Body of pancreas (tissue), 4 donors: ENCODE results near the gene NOL12.

Experiments
- POLR2A ChIP-seq, 3 donors: fragments of 450-650 bp; IDR thresholded peaks; one replicate each; pipeline ENCODE4 v1.6.1; 2016; ENCODE audit warnings: antibody characterized with exemption in 3 of 3, mild to moderate bottlenecking in 2 of 3
- TF ChIP-seq, protein P1 (sequence below), 7 experiments: fragments of 450-650 bp in 4 of 7; fragments of 200-600 bp in 3 of 7; sonication (generic) in 3 of 7; IDR thresholded peaks; one replicate each; pipeline ENCODE4 v1.5.1; 2016 to 2019; ENCODE audit warnings: antibody characterized with exemption in 7 of 7

DNA sequence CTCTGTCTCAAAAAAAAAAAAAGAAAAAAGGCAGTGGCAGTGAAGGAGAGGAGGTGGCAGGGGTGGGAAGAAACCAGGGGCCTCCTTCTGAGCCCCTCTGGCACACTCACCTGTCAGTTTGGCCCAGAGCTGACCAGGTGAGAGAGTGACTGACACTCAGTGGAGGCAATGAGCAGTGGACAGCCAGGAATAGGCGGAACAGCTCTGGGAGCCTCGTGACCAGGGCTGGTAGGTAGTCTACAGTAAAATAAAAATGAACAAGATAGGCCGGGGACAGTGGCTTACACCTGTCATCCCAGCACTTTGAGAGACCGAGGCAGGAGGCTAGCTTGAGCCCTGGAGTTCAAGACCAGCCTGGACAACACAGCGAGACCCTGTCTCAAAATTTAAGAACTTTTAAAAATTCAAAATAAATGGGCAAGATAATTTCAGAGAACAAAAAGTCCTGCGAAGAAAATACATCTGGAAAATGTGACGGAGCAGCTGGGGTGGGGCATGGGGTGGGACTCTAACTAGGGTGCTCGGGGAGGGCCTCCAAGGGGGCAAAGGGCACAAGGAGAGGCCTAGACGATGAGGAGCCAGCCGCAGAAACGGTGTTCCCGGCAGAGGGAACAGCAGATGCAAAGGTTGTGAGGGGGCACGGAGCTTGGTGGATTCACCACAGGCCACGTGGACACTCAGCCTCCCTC is 31.4 kb upstream of the NOL12 start:
- no peak for TF ChIP-seq POLR2A (IDR thresholded peaks at IDR 0.05)
- TF ChIP-seq, protein P1, sequence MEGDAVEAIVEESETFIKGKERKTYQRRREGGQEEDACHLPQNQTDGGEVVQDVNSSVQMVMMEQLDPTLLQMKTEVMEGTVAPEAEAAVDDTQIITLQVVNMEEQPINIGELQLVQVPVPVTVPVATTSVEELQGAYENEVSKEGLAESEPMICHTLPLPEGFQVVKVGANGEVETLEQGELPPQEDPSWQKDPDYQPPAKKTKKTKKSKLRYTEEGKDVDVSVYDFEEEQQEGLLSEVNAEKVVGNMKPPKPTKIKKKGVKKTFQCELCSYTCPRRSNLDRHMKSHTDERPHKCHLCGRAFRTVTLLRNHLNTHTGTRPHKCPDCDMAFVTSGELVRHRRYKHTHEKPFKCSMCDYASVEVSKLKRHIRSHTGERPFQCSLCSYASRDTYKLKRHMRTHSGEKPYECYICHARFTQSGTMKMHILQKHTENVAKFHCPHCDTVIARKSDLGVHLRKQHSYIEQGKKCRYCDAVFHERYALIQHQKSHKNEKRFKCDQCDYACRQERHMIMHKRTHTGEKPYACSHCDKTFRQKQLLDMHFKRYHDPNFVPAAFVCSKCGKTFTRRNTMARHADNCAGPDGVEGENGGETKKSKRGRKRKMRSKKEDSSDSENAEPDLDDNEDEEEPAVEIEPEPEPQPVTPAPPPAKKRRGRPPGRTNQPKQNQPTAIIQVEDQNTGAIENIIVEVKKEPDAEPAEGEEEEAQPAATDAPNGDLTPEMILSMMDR (IDR thresholded peaks at IDR 0.05): no peak
